Smooth muscle cell (in vitro differentiated cells): Measurements from ENCODE around the gene TGM2. TPM values are rescaled to one million over a fixed set of nuclear protein-coding genes. Genes with fewer than 3 reads are reported as not detected.

Source experiments
- DNase-seq: peaks from one replicate; lab custom pipeline; 2025; ENCODE audit not compliant: unreplicated experiment; lab: John Stamatoyannopoulos, UW
- H2AFZ ChIP-seq: fragments of 200-600 bp; sonication (generic); 2 replicates; pipeline ENCODE4 v1.6.0; 2016; ENCODE audit warnings: antibody characterized with exemption, low read depth, mild to moderate bottlenecking
- H3F3A ChIP-seq: fragments of 200-600 bp; sonication (generic); 2 replicates; pipeline ENCODE4 v1.6.0; 2017; ENCODE audit warnings: antibody characterized with exemption, low read depth
- H3K27ac ChIP-seq: fragments of 200-600 bp; sonication (generic); 2 replicates; pipeline ENCODE4 v1.5.1; 2016; ENCODE audit warnings: low read depth, mild to moderate bottlenecking
- H3K27me3 ChIP-seq: fragments of 200-600 bp; sonication (generic); 2 replicates; pipeline ENCODE4 v1.6.1; 2016; ENCODE audit warnings: low read depth, mild to moderate bottlenecking
- H3K36me3 ChIP-seq: fragments of 200-600 bp; sonication (generic); 2 replicates; pipeline ENCODE4 v1.5.1; 2016; ENCODE audit warnings: low read depth
- H3K4me1 ChIP-seq: fragments of 200-600 bp; sonication (generic); 2 replicates; pipeline ENCODE4 v1.5.1; 2016; ENCODE audit warnings: low read depth
- H3K4me2 ChIP-seq: fragments of 200-600 bp; sonication (generic); 2 replicates; pipeline ENCODE4 v1.6.0; 2016; ENCODE audit warnings: mild to moderate bottlenecking
- H3K4me3 ChIP-seq: fragments of 200-600 bp; sonication (generic); 2 replicates; pipeline ENCODE4 v1.5.1; 2016; ENCODE audit warnings: mild to moderate bottlenecking
- H3K79me2 ChIP-seq: fragments of 200-600 bp; sonication (generic); 2 replicates; pipeline ENCODE4 v1.6.0; 2016; ENCODE audit warnings: low read depth, mild to moderate bottlenecking
- H3K9ac ChIP-seq: fragments of 200-600 bp; sonication (generic); 2 replicates; pipeline ENCODE4 v1.6.0; 2016; ENCODE audit warnings: low read depth
- H3K9me3 ChIP-seq: fragments of 200-600 bp; sonication (generic); replicated peaks from 2 replicates; pipeline ENCODE4 v1.5.1; 2016; ENCODE audit warnings: low read depth
- H4K20me1 ChIP-seq: fragments of 200-600 bp; sonication (generic); 2 replicates; pipeline ENCODE4 v1.6.0; 2016; ENCODE audit warnings: low read depth
- CTCF ChIP-seq: fragments of 200-600 bp; sonication (generic); IDR thresholded peaks from 2 replicates; pipeline ENCODE4 v1.5.1; 2017; ENCODE audit warnings: borderline replicate concordance, mild to moderate bottlenecking, antibody characterized with exemption; ENCODE audit not compliant: insufficient read depth, poor library complexity, severe bottlenecking
- WGBS: methylation state at CpG from one replicate; pipeline ENCODE4 v1.1.7; 2016; ENCODE audit warnings: low lambda C conversion rate; 5-methylcytosine and 5-hydroxymethylcytosine counted together
- polyA plus RNA-seq: library from polyadenylated mRNA; unstranded; fragments of >200 nt; fragmentation: Nextera tagmentation; extraction: Ambion mirVana; gene quantifications from 2 replicates; pipeline ENCODE4 v1.2.1, GENCODE V29; 2016
- total RNA-seq: library from RNA; depleted of rRNA; stranded (reverse); fragments of >200 nt; gene quantifications from 2 replicates; pipeline ENCODE4 v1.2.3, GENCODE V29; 2014

The TGM2 gene
- total and polyA plus RNA-seq, 2 experiments from 2014 or later, result 41.7 to 72.0 TPM

- no peak overlapping the region for H3K4me3 ChIP-seq
- no peaks in the 10 kb centered on the region for H4K20me1 ChIP-seq
- WGBS, result 60% methylated on average over 3 of the region's 3 CpGs
- peaks cover 6% of the 10 kb centered on the region for H3F3A ChIP-seq
- H3K27ac ChIP-seq, result peak overlapping the region; percentile 43
- H2AFZ ChIP-seq, result no peak overlapping the region
- no peaks in the 10 kb centered on the region for H3K27me3 ChIP-seq
- no peaks in the 10 kb centered on the region for H3K9me3 ChIP-seq
- H3K79me2 ChIP-seq, result no peaks in the 10 kb centered on the region
- no peak overlapping the region for H3K9ac ChIP-seq
- H3K4me2 ChIP-seq, result peak overlapping the region; percentile 2
- no peaks in the 10 kb centered on the region for H3K36me3 ChIP-seq
- no peak for TF ChIP-seq CTCF
- no peak for DNase-seq
- no peaks in the 10 kb centered on the region for H3K4me1 ChIP-seq
Observed at GRCh38 chr20:38116409-38117165, 48.5 kb downstream of the TGM2 start.

GRCh38 chr20:38115896-38116295, 49.2 kb downstream of the TGM2 start:
- H2AFZ ChIP-seq, result no peak overlapping the region
- TF ChIP-seq CTCF, result no peak
- H3K4me2 ChIP-seq, result no peak overlapping the region
- DNase-seq, result no peak
- no peak overlapping the region for H3K9ac ChIP-seq
- peak overlapping the region; percentile 43 for H3K27ac ChIP-seq
- no peaks in the 10 kb centered on the region for H3K4me1 ChIP-seq
- H3K27me3 ChIP-seq, result no peaks in the 10 kb centered on the region
- peaks cover 6% of the 10 kb centered on the region for H3F3A ChIP-seq
- no peaks in the 10 kb centered on the region for H4K20me1 ChIP-seq
- WGBS, result 70% methylated on average over 2 of the region's 2 CpGs
- H3K4me3 ChIP-seq, result no peak overlapping the region
- no peaks in the 10 kb centered on the region for H3K79me2 ChIP-seq
- H3K9me3 ChIP-seq, result no peaks in the 10 kb centered on the region
- H3K36me3 ChIP-seq, result no peaks in the 10 kb centered on the region

GRCh38 chr20:38115205-38115604, 49.9 kb downstream of the TGM2 start:
- no peaks in the 10 kb centered on the region for H3K27me3 ChIP-seq
- DNase-seq, result no peak

More at GRCh38 chr20:38115205-38115604, 49.9 kb downstream of the TGM2 start:
- 100% methylated on average over 1 of the region's 1 CpG for whole genome bisulfite sequencing
- no peaks in the 10 kb centered on the region for H3K9me3 ChIP-seq
- no peak overlapping the region for H2AFZ ChIP-seq
- H4K20me1 ChIP-seq, result no peaks in the 10 kb centered on the region
- no peak overlapping the region for H3K27ac ChIP-seq
- no peaks in the 10 kb centered on the region for H3K36me3 ChIP-seq
- peaks cover 3% of the 10 kb centered on the region for H3K4me1 ChIP-seq
- TF ChIP-seq CTCF, result no peak
- H3K4me2 ChIP-seq, result no peak overlapping the region
- H3K9ac ChIP-seq, result no peak overlapping the region
- H3K4me3 ChIP-seq, result no peak overlapping the region
- H3K79me2 ChIP-seq, result no peaks in the 10 kb centered on the region
- peaks cover 9% of the 10 kb centered on the region for H3F3A ChIP-seq
